HG03135 (cell line): ENCODE data around the gene TNNT2.

Experiments
- ATAC-seq: cut with Tn5 transposase; IDR thresholded peaks from one replicate; pipeline ENCODE4 v1.9.1; 2021; ENCODE audit warnings: mild to moderate bottlenecking, moderate library complexity; ENCODE audit not compliant: unreplicated experiment

Gene TNNT2

GRCh38 chr1:201379733-201380242 lies 2.3 kb upstream of the TNNT2 start:
- no peak for ATAC-seq

- ATAC-seq = no peak
These were observed 1.3 kb upstream of the TNNT2 start for GRCh38 chr1:201378804-201379203.

GRCh38 chr1:201376464-201377374 lies 761 bp downstream of the TNNT2 start:
- ATAC-seq = no peak

GRCh38 chr1:201376107-201376463 lies 1.4 kb downstream of the TNNT2 start:
- ATAC-seq = no peak

GRCh38 chr1:201375169-201375568 lies 2.3 kb downstream of the TNNT2 start:
- no peak for ATAC-seq

GRCh38 chr1:201374364-201374763 lies 3.1 kb downstream of the TNNT2 start:
- no peak for ATAC-seq

GRCh38 chr1:201371792-201372191 lies 5.7 kb downstream of the TNNT2 start:
- ATAC-seq = no peak

GRCh38 chr1:201371276-201371675 lies 6.2 kb downstream of the TNNT2 start:
- no peak for ATAC-seq

- no peak for ATAC-seq
These were observed 7.0 kb downstream of the TNNT2 start for GRCh38 chr1:201370500-201370899.

- no peak for ATAC-seq
These were observed 8.3 kb downstream of the TNNT2 start for GRCh38 chr1:201369209-201369608.

GRCh38 chr1:201366696-201367095 lies 10.8 kb downstream of the TNNT2 start:
- no peak for ATAC-seq

- ATAC-seq = no peak
These were observed 12.2 kb downstream of the TNNT2 start for GRCh38 chr1:201365251-201365650.

GRCh38 chr1:201364808-201365105 lies 12.7 kb downstream of the TNNT2 start:
- no peak for ATAC-seq

GRCh38 chr1:201363467-201363866 lies 14.0 kb downstream of the TNNT2 start:
- ATAC-seq = no peak

GRCh38 chr1:201362906-201363305 lies 14.6 kb downstream of the TNNT2 start:
- ATAC-seq = no peak

GRCh38 chr1:201361652-201362504 lies 15.6 kb downstream of the TNNT2 start:
- no peak for ATAC-seq

GRCh38 chr1:201360901-201361651 lies 16.4 kb downstream of the TNNT2 start:
- no peak for ATAC-seq

- no peak for ATAC-seq
These were observed 17.0 kb downstream of the TNNT2 start for GRCh38 chr1:201360486-201360885.

GRCh38 chr1:201359873-201360210 lies 17.6 kb downstream of the TNNT2 start:
- no peak for ATAC-seq

GRCh38 chr1:201359031-201359872 lies 18.2 kb downstream of the TNNT2 start:
- ATAC-seq = no peak
